DOHH2 (cell line): ENCODE measurements around the gene COL18A1.

Source experiments
- H3F3A ChIP-seq: fragments of 200-600 bp; sonication (generic), shearing (Covaris generic); 2 replicates; pipeline ENCODE4 v1.6.0; 2016; ENCODE audit warnings: antibody characterized with exemption, mild to moderate bottlenecking; ENCODE audit not compliant: control insufficient read depth, insufficient read depth
- H3K27ac ChIP-seq: fragments of 200-600 bp; sonication (generic); 2 replicates; pipeline ENCODE4 v1.5.1; 2014; ENCODE audit warnings: low read depth, mild to moderate bottlenecking, low read length, moderate library complexity
- H3K27me3 ChIP-seq: fragments of 200-600 bp; sonication (generic); 2 replicates; pipeline ENCODE4 v1.6.1; 2014; ENCODE audit warnings: mild to moderate bottlenecking, low read length, mixed read lengths; ENCODE audit not compliant: control insufficient read depth
- H3K36me3 ChIP-seq: fragments of 200-600 bp; sonication (generic); 2 replicates; pipeline ENCODE4 v1.6.1; 2014; ENCODE audit warnings: mild to moderate bottlenecking, low read length, moderate library complexity, mixed read lengths; ENCODE audit not compliant: control insufficient read depth
- H3K4me1 ChIP-seq: fragments of 200-600 bp; sonication (generic); 2 replicates; pipeline ENCODE4 v1.6.1; 2014; ENCODE audit warnings: mild to moderate bottlenecking, low read length, mixed read lengths; ENCODE audit not compliant: control insufficient read depth
- H3K4me2 ChIP-seq: fragments of 200-600 bp; sonication (generic); 2 replicates; pipeline ENCODE4 v1.6.0; 2014; ENCODE audit warnings: mild to moderate bottlenecking, low read length, moderate library complexity
- H3K4me3 ChIP-seq: fragments of 200-600 bp; sonication (generic); 2 replicates; pipeline ENCODE4 v1.5.1; 2014; ENCODE audit warnings: mild to moderate bottlenecking, low read length, mixed read lengths
- H3K79me2 ChIP-seq: fragments of 200-600 bp; sonication (generic); 2 replicates; pipeline ENCODE4 v1.6.1; 2014; ENCODE audit warnings: mild to moderate bottlenecking, low read length, mixed read lengths; ENCODE audit not compliant: control insufficient read depth
- H3K9me2 ChIP-seq: fragments of 200-600 bp; sonication (generic); replicated peaks from 2 replicates; pipeline ENCODE4 v1.6.1; 2014; ENCODE audit warnings: mild to moderate bottlenecking, low read length, mixed read lengths; ENCODE audit not compliant: control insufficient read depth
- H3K9me3 ChIP-seq: fragments of 200-600 bp; sonication (generic); 2 replicates; pipeline ENCODE4 v1.6.1; 2014; ENCODE audit warnings: antibody characterized with exemption, low read length, mixed read lengths; ENCODE audit not compliant: control insufficient read depth, insufficient read depth
- H4K20me1 ChIP-seq: fragments of 200-600 bp; sonication (generic); 2 replicates; pipeline ENCODE4 v1.6.0; 2014; ENCODE audit warnings: low read depth, mild to moderate bottlenecking, antibody characterized with exemption, low read length, moderate library complexity; ENCODE audit not compliant: control insufficient read depth, insufficient read depth
- CTCF ChIP-seq: fragments of 200-600 bp; sonication (generic); IDR thresholded peaks from one replicate; pipeline ENCODE4 v1.5.1; 2014; ENCODE audit warnings: antibody characterized with exemption, mild to moderate bottlenecking, low read depth, low read length; ENCODE audit not compliant: poor library complexity, severe bottlenecking
- EZH2phosphoT487 ChIP-seq: fragments of 200-600 bp; sonication (generic); IDR thresholded peaks from 2 replicates; pipeline ENCODE4 v1.6.1; 2017; ENCODE audit warnings: borderline replicate concordance, mild to moderate bottlenecking, antibody characterized with exemption, low read length, moderate library complexity, mixed read lengths

Gene COL18A1

GRCh38 chr21:45423968-45424853 lies 19.2 kb downstream of the COL18A1 start:
- no peak overlapping the region for H3K4me2 ChIP-seq
- H3K9me2 ChIP-seq = no peaks in the 10 kb centered on the region
- H3K4me3 ChIP-seq = no peak overlapping the region
- H4K20me1 ChIP-seq = no peaks in the 10 kb centered on the region
- no peaks in the 10 kb centered on the region for H3K79me2 ChIP-seq
- H3K27me3 ChIP-seq = no peaks in the 10 kb centered on the region
- TF ChIP-seq EZH2phosphoT487 = no peak
- TF ChIP-seq CTCF = no peak
- no peak overlapping the region for H3K27ac ChIP-seq
- H3F3A ChIP-seq = no peaks in the 10 kb centered on the region
- no peaks in the 10 kb centered on the region for H3K36me3 ChIP-seq
- no peaks in the 10 kb centered on the region for H3K4me1 ChIP-seq
- H3K9me3 ChIP-seq = no peaks in the 10 kb centered on the region

GRCh38 chr21:45424854-45425795 lies 20.2 kb downstream of the COL18A1 start:
- H3K27ac ChIP-seq = no peak overlapping the region
- no peaks in the 10 kb centered on the region for H4K20me1 ChIP-seq
- H3K79me2 ChIP-seq = no peaks in the 10 kb centered on the region
- H3K9me3 ChIP-seq = no peaks in the 10 kb centered on the region
- H3K9me2 ChIP-seq = no peaks in the 10 kb centered on the region
- no peak overlapping the region for H3K4me3 ChIP-seq
- H3F3A ChIP-seq = no peaks in the 10 kb centered on the region
- H3K36me3 ChIP-seq = no peaks in the 10 kb centered on the region
- no peak for TF ChIP-seq CTCF
- no peak for TF ChIP-seq EZH2phosphoT487
- no peaks in the 10 kb centered on the region for H3K27me3 ChIP-seq
- no peaks in the 10 kb centered on the region for H3K4me1 ChIP-seq
- no peak overlapping the region for H3K4me2 ChIP-seq

- Histone ChIP-seq H3K27ac (no peak overlapping the region), H3K27me3 (no peaks in the 10 kb centered on the region), H3K4me3 (no peak overlapping the region), H3K4me1 (no peaks in the 10 kb centered on the region), H3K79me2 (no peaks in the 10 kb centered on the region), H3K9me3 (no peaks in the 10 kb centered on the region), H4K20me1 (no peaks in the 10 kb centered on the region), H3K9me2 (no peaks in the 10 kb centered on the region), H3K36me3 (no peaks in the 10 kb centered on the region), H3K4me2 (no peak overlapping the region), H3F3A (no peaks in the 10 kb centered on the region)
- TF ChIP-seq CTCF (no peak), EZH2phosphoT487 (no peak)
Measured at GRCh38 chr21:45427331-45428271, 22.6 kb downstream of the COL18A1 start.
